Left ventricle myocardium inferior (tissue), 1 donor: ENCODE measurements around the gene CPT1C. TPM values are rescaled to one million over a fixed set of nuclear protein-coding genes. Genes with fewer than 3 reads are reported as not detected.
"Not testable (repeated sequence)": the region's sequence is repeated elsewhere in the genome, so short reads cannot be mapped to it uniquely, and the experiment has no call there.

Experiments used
- DNase-seq: peaks from one replicate; pipeline ENCODE4 v3.0.0-alpha.2; 2020
- H3K27ac ChIP-seq: fragments of 200-600 bp; replicated peaks from 2 replicates; pipeline ENCODE4 v1.8.0; 2021
- H3K27me3 ChIP-seq: fragments of 200-600 bp; 2 replicates; pipeline ENCODE4 v1.8.0; 2021; ENCODE audit warnings: low read depth
- H3K36me3 ChIP-seq: fragments of 200-600 bp; 2 replicates; pipeline ENCODE4 v1.8.0; 2021
- H3K4me1 ChIP-seq: fragments of 200-600 bp; 2 replicates; pipeline ENCODE4 v1.8.0; 2021
- H3K4me3 ChIP-seq: fragments of 200-600 bp; 2 replicates; pipeline ENCODE4 v1.8.0; 2021; ENCODE audit warnings: mild to moderate bottlenecking, moderate library complexity
- H3K9me3 ChIP-seq: fragments of 200-600 bp; replicated peaks from 2 replicates; pipeline ENCODE4 v1.8.0; 2021
- intact Hi-C: fragments of 100-400 bp; cut with micrococcal nuclease; formaldehyde crosslinking; loops from one replicate; pipeline ENCODE4 v1.11.0; 2022
- total RNA-seq: library from RNA; stranded (reverse); fragmentation: NEBNext Ultra II Directional; extraction: Animal tissue kit (Norgen Biotek cat#: 25700); gene quantifications from one replicate; pipeline ENCODE4 v1.2.1, GENCODE V29; 2021
- TF ChIP-seq, protein P1 (sequence below): fragments of 200-600 bp; IDR thresholded peaks from 2 replicates; pipeline ENCODE4 v1.8.0; 2021; ENCODE audit warnings: antibody characterized with exemption, mild to moderate bottlenecking, borderline replicate concordance
- donor health status: DM: no; HTN: yes; CAD: no; lungs with severe emphysema.

CPT1C gene
- total RNA-seq, 1 donor from 2014 or later = 2.5 TPM

DNA sequence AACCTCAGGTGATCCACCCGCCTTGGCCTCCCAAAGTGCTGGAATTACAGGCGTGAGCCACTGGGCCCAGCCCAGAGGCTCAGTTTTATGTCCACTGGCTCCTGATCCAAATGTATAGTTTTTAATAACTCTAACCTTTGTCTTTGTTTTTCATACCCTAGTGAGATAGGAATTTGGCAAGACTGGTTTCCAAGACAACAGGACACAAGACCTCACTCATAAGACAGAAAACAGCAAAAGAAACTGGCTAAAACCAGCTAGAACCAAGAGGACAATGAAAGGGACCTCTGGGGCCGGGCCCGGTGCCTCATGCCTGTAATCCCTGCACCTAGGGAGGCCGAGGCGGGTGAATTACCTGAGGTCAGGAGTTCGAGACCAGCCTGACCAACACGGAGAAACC lies 27.6 kb downstream of the CPT1C start:
- no peak overlapping the region for H3K27ac ChIP-seq
- H3K4me1 ChIP-seq = peaks cover 11% of the 10 kb centered on the region
- TF ChIP-seq, protein P1, sequence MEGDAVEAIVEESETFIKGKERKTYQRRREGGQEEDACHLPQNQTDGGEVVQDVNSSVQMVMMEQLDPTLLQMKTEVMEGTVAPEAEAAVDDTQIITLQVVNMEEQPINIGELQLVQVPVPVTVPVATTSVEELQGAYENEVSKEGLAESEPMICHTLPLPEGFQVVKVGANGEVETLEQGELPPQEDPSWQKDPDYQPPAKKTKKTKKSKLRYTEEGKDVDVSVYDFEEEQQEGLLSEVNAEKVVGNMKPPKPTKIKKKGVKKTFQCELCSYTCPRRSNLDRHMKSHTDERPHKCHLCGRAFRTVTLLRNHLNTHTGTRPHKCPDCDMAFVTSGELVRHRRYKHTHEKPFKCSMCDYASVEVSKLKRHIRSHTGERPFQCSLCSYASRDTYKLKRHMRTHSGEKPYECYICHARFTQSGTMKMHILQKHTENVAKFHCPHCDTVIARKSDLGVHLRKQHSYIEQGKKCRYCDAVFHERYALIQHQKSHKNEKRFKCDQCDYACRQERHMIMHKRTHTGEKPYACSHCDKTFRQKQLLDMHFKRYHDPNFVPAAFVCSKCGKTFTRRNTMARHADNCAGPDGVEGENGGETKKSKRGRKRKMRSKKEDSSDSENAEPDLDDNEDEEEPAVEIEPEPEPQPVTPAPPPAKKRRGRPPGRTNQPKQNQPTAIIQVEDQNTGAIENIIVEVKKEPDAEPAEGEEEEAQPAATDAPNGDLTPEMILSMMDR = no peak
- H3K36me3 ChIP-seq = no peaks in the 10 kb centered on the region
- no peak for DNase-seq
- no peak overlapping the region for H3K4me3 ChIP-seq
- no peaks in the 10 kb centered on the region for H3K27me3 ChIP-seq
- H3K9me3 ChIP-seq = no peaks in the 10 kb centered on the region
- intact Hi-C loops = no loop called here

DNA sequence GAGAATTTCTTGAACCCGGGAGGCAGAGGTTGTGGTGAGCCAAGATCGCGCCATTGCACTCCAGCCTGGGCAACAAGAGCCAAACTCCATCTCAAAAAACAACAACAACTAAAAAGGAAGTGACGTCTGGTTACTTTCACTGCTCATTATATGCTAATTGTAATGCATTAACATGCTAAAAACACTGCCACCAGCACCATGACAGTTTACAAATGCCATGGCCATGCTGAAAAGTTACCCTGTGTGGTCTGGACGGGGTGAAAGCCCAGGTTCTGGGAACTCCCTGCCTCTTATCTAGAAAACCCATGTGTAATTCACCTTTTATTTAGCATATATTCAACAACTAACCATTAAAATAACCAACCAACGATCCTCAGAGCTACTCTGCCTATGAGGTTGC lies 28.1 kb downstream of the CPT1C start:
- TF ChIP-seq, protein P1 = no peak
- Histone ChIP-seq H3K27ac (no peak overlapping the region), H3K36me3 (no peaks in the 10 kb centered on the region), H3K4me3 (no peak overlapping the region), H3K9me3 (no peaks in the 10 kb centered on the region), H3K4me1 (peaks cover 11% of the 10 kb centered on the region), H3K27me3 (no peaks in the 10 kb centered on the region)
- DNase-seq = no peak
- intact Hi-C loops = no loop called here

DNA sequence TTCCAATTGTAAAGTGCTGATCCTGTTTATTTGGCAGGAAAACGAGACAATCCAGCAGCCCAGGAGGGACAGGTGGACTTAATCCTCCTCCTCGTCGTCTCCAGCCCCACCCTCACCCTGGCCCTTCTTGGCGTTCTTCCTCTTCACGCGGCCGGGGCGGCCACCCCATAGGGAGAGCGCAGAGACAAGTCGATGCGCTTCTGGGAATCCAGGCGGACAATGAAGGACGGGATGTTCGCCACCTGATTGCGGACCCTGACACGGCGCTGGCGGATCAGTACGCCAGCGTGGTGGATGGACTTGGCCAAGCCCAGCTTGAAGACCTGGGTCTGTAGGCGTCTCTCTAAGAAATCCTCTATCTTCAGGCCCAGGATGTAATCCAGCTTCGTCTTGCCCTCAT lies 28.5 kb downstream of the CPT1C start:
- DNase-seq, H3K9me3 ChIP-seq, H3K27me3 ChIP-seq, H3K27ac ChIP-seq, H3K4me3 ChIP-seq, H3K36me3 ChIP-seq, intact Hi-C loops: not testable (repeated sequence)
- peaks cover 11% of the 10 kb centered on the region for H3K4me1 ChIP-seq

DNA sequence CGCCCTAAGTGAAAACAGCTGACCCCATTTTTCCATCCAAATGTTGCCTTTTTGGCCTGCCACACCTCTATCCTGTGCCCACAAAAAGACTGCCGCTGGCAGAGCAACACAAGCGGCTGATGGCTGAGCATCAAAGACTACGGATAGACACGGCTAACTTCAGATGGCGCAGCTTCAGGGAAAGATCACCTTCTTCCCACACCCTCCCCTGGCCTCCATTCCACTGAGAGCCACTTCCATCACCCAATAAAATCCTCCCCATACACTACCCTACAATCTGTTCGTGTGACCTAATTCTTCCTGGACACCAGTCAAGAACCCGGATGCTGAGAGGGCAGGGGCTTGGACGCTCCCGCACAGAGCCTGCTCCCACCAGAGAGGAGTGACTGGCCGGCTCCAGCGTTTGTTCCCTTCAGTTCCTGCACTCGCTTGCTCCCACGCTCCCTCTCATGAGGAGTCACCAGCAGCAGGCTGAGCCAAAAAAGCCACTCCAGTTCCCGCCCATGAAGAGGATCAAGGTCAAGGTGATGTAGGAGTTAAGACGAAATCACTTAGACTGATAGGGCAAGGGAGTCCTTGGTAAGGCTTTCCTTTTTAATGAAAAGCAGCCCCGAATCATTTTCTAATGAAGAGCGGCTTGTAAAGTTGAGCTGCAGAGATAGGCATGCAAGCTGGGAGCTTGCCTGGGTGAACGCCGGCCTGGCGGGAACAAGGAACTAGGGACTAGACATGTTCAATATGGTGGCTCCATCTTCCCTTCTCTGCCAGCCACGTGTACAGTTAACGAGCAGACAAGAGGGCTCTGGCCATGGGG lies 36.5 kb downstream of the CPT1C start:
- Histone ChIP-seq H3K4me1 (peaks cover 12% of the 10 kb centered on the region), H3K4me3 (peak overlapping the region; percentile 29), H3K36me3 (no peaks in the 10 kb centered on the region), H3K27ac (peak overlapping the region; percentile 78), H3K27me3 (no peaks in the 10 kb centered on the region), H3K9me3 (no peaks in the 10 kb centered on the region)
- intact Hi-C loops = no loop called here
- TF ChIP-seq, protein P1 = no peak
- peak; percentile 65 for DNase-seq

DNA sequence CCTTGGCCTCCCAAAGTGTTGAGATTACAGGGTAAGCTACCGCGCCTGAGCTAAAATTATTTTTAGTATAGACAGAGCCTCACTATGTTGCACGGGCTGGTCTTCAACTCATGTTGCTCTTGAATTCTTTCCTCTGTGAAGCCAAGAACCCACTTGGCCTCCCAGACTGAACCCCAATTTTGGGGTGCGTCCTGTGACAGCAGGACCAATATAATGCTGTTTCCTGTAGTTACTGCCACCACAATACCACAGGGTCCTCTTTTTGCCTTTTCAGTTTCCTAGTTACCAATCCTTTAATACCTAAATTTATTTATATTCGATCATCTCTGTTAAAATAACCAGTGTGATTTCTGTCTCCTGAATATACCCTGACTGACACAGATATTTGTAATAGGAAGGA lies 39.2 kb downstream of the CPT1C start:
- TF ChIP-seq, protein P1 = no peak
- Histone ChIP-seq H3K36me3 (no peaks in the 10 kb centered on the region), H3K9me3 (no peaks in the 10 kb centered on the region), H3K4me1 (peaks cover 12% of the 10 kb centered on the region), H3K27me3 (no peaks in the 10 kb centered on the region), H3K4me3 (no peak overlapping the region), H3K27ac (no peak overlapping the region)
- no peak for DNase-seq
- intact Hi-C loops = no loop called here

DNA sequence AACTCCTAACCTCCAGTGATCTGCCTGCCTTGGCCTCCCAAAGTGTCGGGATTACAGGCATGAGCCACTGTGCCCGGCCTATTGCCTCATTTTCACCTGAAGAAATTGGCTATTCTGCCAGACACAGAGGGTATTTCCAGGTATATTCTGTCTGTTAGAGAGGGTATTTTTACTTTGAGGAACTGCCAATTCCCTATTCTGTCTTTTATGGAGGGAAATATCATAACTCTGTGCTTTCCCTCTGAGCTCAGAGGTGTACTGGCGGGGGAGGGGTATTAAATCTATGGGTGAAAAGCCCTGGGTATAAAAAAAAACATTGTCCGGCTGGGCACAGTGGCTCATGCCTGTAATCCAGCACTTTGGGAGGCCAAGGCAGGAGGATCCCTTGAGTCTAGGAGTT lies 47.4 kb downstream of the CPT1C start:
- TF ChIP-seq, protein P1 = no peak
- no peak for DNase-seq
- intact Hi-C loops = no loop called here
- Histone ChIP-seq H3K27ac (no peak overlapping the region), H3K4me3 (no peak overlapping the region), H3K4me1 (no peaks in the 10 kb centered on the region), H3K27me3 (no peaks in the 10 kb centered on the region), H3K9me3 (no peaks in the 10 kb centered on the region), H3K36me3 (no peaks in the 10 kb centered on the region)
